ENCODE results near the gene TRAM2. TPM values are rescaled to one million over a fixed set of nuclear protein-coding genes. Genes with fewer than 3 reads are reported as not detected.

Gene TRAM2
- total and polyA plus RNA-seq, 2 of the 13 experiments (the other 11 are each of a cell fraction or from before 2014, with no cell fraction given), result 49.1 to 72.5 TPM

- TF ChIP-seq PRDM10 (CRISPR knock-in tag; IDR thresholded peaks at IDR 0.05; ENCODE audit: low read depth), result peak; percentile 17; the same call in 1 of the 2 replicates
- TF ChIP-seq ZNF841 (CRISPR knock-in tag; IDR thresholded peaks at IDR 0.05; ENCODE audit: borderline replicate concordance), result no peak
- no peak for TF ChIP-seq NFATC3 (CRISPR knock-in tag; IDR thresholded peaks at IDR 0.05)
- no peak for TF ChIP-seq EZH2 (conservative IDR thresholded peaks at IDR 0.05; ENCODE audit: low read depth, low read length)
- TF ChIP-seq ZNF142 (CRISPR knock-in tag; IDR thresholded peaks at IDR 0.05), result no peak; the same call in 1 of the 2 replicates
- 0 out of 2 replicates have a peak, but pooled peaks have one; percentile 50 for TF ChIP-seq IKZF5 (CRISPR knock-in tag; IDR thresholded peaks at IDR 0.05)
- TF ChIP-seq ZNF484 (CRISPR knock-in tag; IDR thresholded peaks at IDR 0.05; ENCODE audit: borderline replicate concordance, low read depth), result no peak
- TF ChIP-seq SMYD3 (CRISPR knock-in tag; IDR thresholded peaks at IDR 0.05), result no peak
- no peak for TF ChIP-seq MTERF4 (CRISPR knock-in tag; IDR thresholded peaks at IDR 0.05)
- TF ChIP-seq FOXO1 (CRISPR knock-in tag; IDR thresholded peaks at IDR 0.05), result peak; percentile 66
- no peak for TF ChIP-seq TEF (CRISPR knock-in tag; IDR thresholded peaks at IDR 0.05)
- TF ChIP-seq ZNF784 (CRISPR knock-in tag; IDR thresholded peaks at IDR 0.05; ENCODE audit: borderline replicate concordance), result no peak
- TF ChIP-seq ZBTB21 (CRISPR knock-in tag; IDR thresholded peaks at IDR 0.05), result no peak
- no peak for TF ChIP-seq ETV6 (CRISPR knock-in tag; conservative IDR thresholded peaks at IDR 0.05)
- no peak for TF ChIP-seq ZNF451 (CRISPR knock-in tag; IDR thresholded peaks at IDR 0.05)
These were observed 32.1 kb downstream of the TRAM2 start (continued) for GRCh38 chr6:52544602-52545405.

Data from HepG2 (cell line).